Measurements from ENCODE around the gene TCP1.
A peak's percentile ranks its signal among the peaks of the same experiment; 100 is the strongest.

TCP1 gene

GRCh38 chr6:159788276-159788675 is 1.1 kb downstream of the TCP1 start:
- peaks cover 48% of the 10 kb centered on the region for H3K36me3 ChIP-seq (ENCODE audit: low read length)
- peak overlapping the region; percentile 88 for H3K4me2 ChIP-seq (ENCODE audit: low read depth, low read length, poor library complexity, severe bottlenecking)
- H2AFZ ChIP-seq (ENCODE audit: low read depth, low read length, severe bottlenecking): no peak overlapping the region
- peaks cover 15% of the 10 kb centered on the region; the same call in 1 of the 2 replicates for H3F3A ChIP-seq (ENCODE audit: insufficient read depth)
- TF ChIP-seq CTCF (IDR thresholded peaks at IDR 0.05; ENCODE audit: insufficient read depth, low read length, poor library complexity, severe bottlenecking) (no peak), EZH2phosphoT487 (conservative IDR thresholded peaks at IDR 0.05; ENCODE audit: low read length) (no peak)
- H3K9me2 ChIP-seq (replicated peaks; ENCODE audit: insufficient read depth, low read length): no peaks in the 10 kb centered on the region
- no peaks in the 10 kb centered on the region for H3K27me3 ChIP-seq (ENCODE audit: low read length)
- peaks cover 28% of the 10 kb centered on the region; the same call in 1 of the 2 replicates for H4K20me1 ChIP-seq (ENCODE audit: low read depth, low read length)
- no peaks in the 10 kb centered on the region for H3K9me3 ChIP-seq (ENCODE audit: insufficient read depth, low read length)
- peak overlapping the region; percentile 54; the same call in 1 of the 2 replicates for H3K27ac ChIP-seq (ENCODE audit: low read depth, low read length)
- H3K79me2 ChIP-seq (ENCODE audit: insufficient read depth, low read length): peaks cover 88% of the 10 kb centered on the region
- H3K9ac ChIP-seq (ENCODE audit: low read length): peak overlapping the region; percentile 96
- H3K4me3 ChIP-seq (ENCODE audit: insufficient read depth, low read length, poor library complexity, severe bottlenecking): peak overlapping the region; percentile 79

GRCh38 chr6:159778542-159779103 is 10.8 kb downstream of the TCP1 start:
- H3K9ac ChIP-seq (ENCODE audit: low read length): no peak overlapping the region
- no peaks in the 10 kb centered on the region for H3K9me2 ChIP-seq (replicated peaks; ENCODE audit: insufficient read depth, low read length)
- H3K4me2 ChIP-seq (ENCODE audit: low read depth, low read length, poor library complexity, severe bottlenecking): no peak overlapping the region
- H3K4me3 ChIP-seq (ENCODE audit: insufficient read depth, low read length, poor library complexity, severe bottlenecking): no peak overlapping the region
- TF ChIP-seq CTCF (IDR thresholded peaks at IDR 0.05; ENCODE audit: insufficient read depth, low read length, poor library complexity, severe bottlenecking): no peak
- TF ChIP-seq EZH2phosphoT487 (conservative IDR thresholded peaks at IDR 0.05; ENCODE audit: low read length): no peak
- no peak overlapping the region for H3K27ac ChIP-seq (ENCODE audit: low read depth, low read length)
- H3K36me3 ChIP-seq (ENCODE audit: low read length): peaks cover 65% of the 10 kb centered on the region
- H3K9me3 ChIP-seq (ENCODE audit: insufficient read depth, low read length): no peaks in the 10 kb centered on the region
- no peak overlapping the region for H2AFZ ChIP-seq (ENCODE audit: low read depth, low read length, severe bottlenecking)
- H3K27me3 ChIP-seq (ENCODE audit: low read length): no peaks in the 10 kb centered on the region
- peaks cover 77% of the 10 kb centered on the region for H3F3A ChIP-seq (ENCODE audit: insufficient read depth)
- peaks cover 20% of the 10 kb centered on the region for H3K79me2 ChIP-seq (ENCODE audit: insufficient read depth, low read length)
- H4K20me1 ChIP-seq (ENCODE audit: low read depth, low read length): peaks cover 17% of the 10 kb centered on the region

GRCh38 chr6:159778131-159778530 is 11.3 kb downstream of the TCP1 start:
- Histone ChIP-seq H3K9me2 (replicated peaks; ENCODE audit: insufficient read depth, low read length) (no peaks in the 10 kb centered on the region), H3K9ac (ENCODE audit: low read length) (no peak overlapping the region), H2AFZ (ENCODE audit: low read depth, low read length, severe bottlenecking) (no peak overlapping the region), H3K79me2 (ENCODE audit: insufficient read depth, low read length) (peaks cover 17% of the 10 kb centered on the region), H3K27ac (ENCODE audit: low read depth, low read length) (no peak overlapping the region), H3K4me2 (ENCODE audit: low read depth, low read length, poor library complexity, severe bottlenecking) (no peak overlapping the region), H3K36me3 (ENCODE audit: low read length) (peaks cover 67% of the 10 kb centered on the region), H4K20me1 (ENCODE audit: low read depth, low read length) (peaks cover 17% of the 10 kb centered on the region), H3K27me3 (ENCODE audit: low read length) (no peaks in the 10 kb centered on the region), H3F3A (ENCODE audit: insufficient read depth) (peaks cover 79% of the 10 kb centered on the region), H3K4me3 (ENCODE audit: insufficient read depth, low read length, poor library complexity, severe bottlenecking) (no peak overlapping the region), H3K9me3 (ENCODE audit: insufficient read depth, low read length) (no peaks in the 10 kb centered on the region)
- TF ChIP-seq CTCF (IDR thresholded peaks at IDR 0.05; ENCODE audit: insufficient read depth, low read length, poor library complexity, severe bottlenecking) (no peak), EZH2phosphoT487 (conservative IDR thresholded peaks at IDR 0.05; ENCODE audit: low read length) (no peak)

Measured in SU-DHL-6 (cell line).